GM23338 (cell line): ENCODE results near the gene GPR3. TPM values are rescaled to one million over a fixed set of nuclear protein-coding genes. Genes with fewer than 3 reads are reported as not detected.

Experiments
- ATAC-seq: fragments of 200-7000 bp; cut with Tn5 transposase; 3 replicates; pipeline ENCODE4 v1.9.1; 2020
- DNase-seq: peaks from one replicate; pipeline ENCODE4 v3.0.0-alpha.2; 2015; ENCODE audit warnings: low spot score
- H2AFZ ChIP-seq: fragments of 200-600 bp; sonication (generic); 2 replicates; pipeline ENCODE4 v1.8.0; 2016; ENCODE audit warnings: antibody characterized with exemption, mild to moderate bottlenecking, moderate library complexity
- H3F3A ChIP-seq: fragments of 200-600 bp; sonication (generic); replicated peaks from 2 replicates; pipeline ENCODE4 v1.8.0; 2017; ENCODE audit warnings: antibody characterized with exemption, mixed run types, low read depth
- H3K27ac ChIP-seq: fragments of 200-600 bp; sonication (generic); 2 replicates; pipeline ENCODE4 v1.6.1; 2016; ENCODE audit warnings: low read depth
- H3K27me3 ChIP-seq: fragments of 200-600 bp; sonication (generic); 2 replicates; pipeline ENCODE4 v1.8.0; 2016; ENCODE audit warnings: mild to moderate bottlenecking, mixed run types, moderate library complexity; ENCODE audit not compliant: insufficient read depth
- H3K36me3 ChIP-seq: fragments of 200-600 bp; sonication (generic); 2 replicates; pipeline ENCODE4 v1.8.0; 2016; ENCODE audit warnings: mild to moderate bottlenecking; ENCODE audit not compliant: insufficient read depth
- H3K4me1 ChIP-seq: fragments of 200-600 bp; sonication (generic); 2 replicates; pipeline ENCODE4 v1.8.0; 2016; ENCODE audit warnings: mild to moderate bottlenecking, moderate library complexity; ENCODE audit not compliant: insufficient read depth
- H3K4me2 ChIP-seq: fragments of 200-600 bp; sonication (generic); 2 replicates; pipeline ENCODE4 v1.7.1; 2017; ENCODE audit warnings: mixed run types
- H3K4me3 ChIP-seq: fragments of 200-600 bp; sonication (generic); 2 replicates; pipeline ENCODE4 v1.6.1; 2016; ENCODE audit warnings: mixed run types
- H3K79me2 ChIP-seq: fragments of 200-600 bp; sonication (generic); replicated peaks from 2 replicates; pipeline ENCODE4 v1.8.0; 2017; ENCODE audit warnings: mild to moderate bottlenecking; ENCODE audit not compliant: insufficient read depth
- H3K9me2 ChIP-seq: fragments of 200-600 bp; sonication (generic); 2 replicates; pipeline ENCODE4 v1.8.0; 2017; ENCODE audit not compliant: insufficient read depth
- H4K20me1 ChIP-seq: fragments of 200-600 bp; sonication (generic); replicated peaks from 2 replicates; pipeline ENCODE4 v1.8.0; 2017; ENCODE audit warnings: mild to moderate bottlenecking; ENCODE audit not compliant: insufficient read depth
- H3K27ac Mint-ChIP-seq: 2 replicates; pipeline ENCODE4 v1.8.0; 2020; ENCODE audit warnings: inconsistent platforms, mild to moderate bottlenecking, moderate library complexity, mixed read lengths
- H3K27me3 Mint-ChIP-seq: 3 replicates; pipeline ENCODE4 v1.8.0; 2022; ENCODE audit warnings: low read depth, mild to moderate bottlenecking, moderate library complexity, mixed read lengths, inconsistent platforms; ENCODE audit not compliant: insufficient read depth, poor library complexity
- H3K36me3 Mint-ChIP-seq: 3 replicates; pipeline ENCODE4 v1.8.0; 2021; ENCODE audit warnings: low read depth, mild to moderate bottlenecking, inconsistent platforms, moderate library complexity, mixed read lengths
- H3K4me1 Mint-ChIP-seq: 3 replicates; pipeline ENCODE4 v1.8.0; 2020; ENCODE audit warnings: mild to moderate bottlenecking, inconsistent platforms, mixed read lengths
- H3K4me3 Mint-ChIP-seq: 3 replicates; pipeline ENCODE4 v1.8.0; 2021; ENCODE audit warnings: moderate library complexity, mild to moderate bottlenecking, inconsistent platforms, mixed read lengths
- H3K9me3 Mint-ChIP-seq: 3 replicates; pipeline ENCODE4 v1.8.0; 2020; ENCODE audit warnings: moderate library complexity, mild to moderate bottlenecking, inconsistent platforms, mixed read lengths
- CTCF ChIP-seq, 2 experiments: fragments of 200-600 bp in 1 of 2; sonication (generic) in 1 of 2; conservative IDR thresholded peaks; 2 replicates each; pipeline versions ENCODE4 v1.5.1 to v1.6.1; 2016 to 2017; ENCODE audit warnings: antibody characterized with exemption in 2 of 2, low read depth in 2 of 2, mild to moderate bottlenecking in 2 of 2, moderate library complexity in 1 of 2
- ETS1 ChIP-seq: IDR thresholded peaks from 2 replicates; pipeline ENCODE4 v1.6.1; 2016; ENCODE audit warnings: antibody characterized with exemption
- EZH2 ChIP-seq: fragments of 200-600 bp; sonication (generic); IDR thresholded peaks from one replicate; pipeline ENCODE4 v1.8.0; 2017; ENCODE audit warnings: antibody characterized with exemption, mild to moderate bottlenecking, low read depth; ENCODE audit not compliant: unreplicated experiment
- NANOG ChIP-seq: IDR thresholded peaks from 2 replicates; pipeline ENCODE4 v1.6.1; 2016; ENCODE audit warnings: antibody characterized with exemption, borderline replicate concordance
- POLR2AphosphoS5 ChIP-seq: IDR thresholded peaks from 2 replicates; pipeline ENCODE4 v1.6.1; 2016; ENCODE audit warnings: antibody characterized with exemption, low read depth
- REST ChIP-seq: IDR thresholded peaks from one replicate; pipeline ENCODE4 v1.6.1; 2018; ENCODE audit warnings: antibody characterized with exemption; ENCODE audit not compliant: unreplicated experiment
- STAT1 ChIP-seq: IDR thresholded peaks from one replicate; pipeline ENCODE4 v1.6.1; 2016; ENCODE audit warnings: antibody characterized with exemption; ENCODE audit not compliant: unreplicated experiment
- ZNF114 ChIP-seq: fragments of 250-450 bp; sonication (Bioruptor Pico); IDR thresholded peaks from 2 replicates; pipeline ENCODE4 v1.5.0; 2020; ENCODE audit warnings: mild to moderate bottlenecking, moderate library complexity
- ZNF462 ChIP-seq: fragments of 250-450 bp; sonication (Bioruptor Pico); IDR thresholded peaks from 2 replicates; pipeline ENCODE4 v1.5.0; 2020; ENCODE audit warnings: mild to moderate bottlenecking, moderate library complexity
- polyA plus RNA-seq: library from polyadenylated mRNA; unstranded; fragments of >200 nt; fragmentation: Nextera tagmentation; extraction: Ambion mirVana; gene quantifications from 2 replicates; pipeline ENCODE4 v1.2.1, GENCODE V29; 2016
- total RNA-seq: library from RNA; depleted of rRNA; stranded (reverse); fragments of >200 nt; shearing (Covaris generic); gene quantifications from 2 replicates; pipeline ENCODE4 v1.2.3, GENCODE V29; 2014

Gene GPR3
- total and polyA plus RNA-seq, 2 experiments from 2014 or later, result 5.9 to 9.1 TPM

- TF ChIP-seq ZNF462, result no peak
- TF ChIP-seq STAT1, result no peak
- TF ChIP-seq POLR2AphosphoS5, result no peak
- TF ChIP-seq ZNF114 (CRISPR knock-in tag), result no peak
- TF ChIP-seq EZH2, result no peak
- no peak for TF ChIP-seq NANOG
- no peak for TF ChIP-seq ETS1
These were observed 47.1 kb upstream of the GPR3 start (continued) for GRCh38 chr1:27345272-27345671.

- Histone ChIP-seq H3K36me3 (no peaks in the 10 kb centered on the region), H3K4me2 (no peak overlapping the region), H3K79me2 (peaks cover 7% of the 10 kb centered on the region), H3F3A (peaks cover 12% of the 10 kb centered on the region; the same call in 1 of the 2 replicates), H3K4me1 (peaks cover 18% of the 10 kb centered on the region; the same call in 1 of the 2 replicates), H3K9me2 (no peaks in the 10 kb centered on the region), H3K4me3 (no peak overlapping the region), H3K27ac (no peak overlapping the region), H2AFZ (no peak overlapping the region), H3K27me3 (peaks cover 8% of the 10 kb centered on the region; the same call in 1 of the 2 replicates), H4K20me1 (no peaks in the 10 kb centered on the region; the same call in 1 of the 2 replicates)
- Mint-ChIP-seq H3K4me1 (peaks cover 27% of the 10 kb centered on the region), H3K9me3 (no peaks in the 10 kb centered on the region; the same call in 1 of the 3 replicates), H3K27ac (no peak overlapping the region), H3K36me3 (peaks cover 9% of the 10 kb centered on the region), H3K27me3 (peaks cover 27% of the 10 kb centered on the region), H3K4me3 (no peak overlapping the region)
- no peak for DNase-seq
- no peak for ATAC-seq
- TF ChIP-seq REST, result no peak
- no peak for TF ChIP-seq EZH2
- TF ChIP-seq STAT1, result no peak
- no peak for TF ChIP-seq ZNF114 (CRISPR knock-in tag)
- TF ChIP-seq POLR2AphosphoS5, result no peak
- no peak for TF ChIP-seq NANOG
- TF ChIP-seq CTCF (conservative IDR thresholded peaks at IDR 0.05; ENCODE audit: low read depth in 2 of 2), result no peak
These were observed 46.1 kb upstream of the GPR3 start for GRCh38 chr1:27346357-27346756.
